ENCODE data around the gene IGFN1.

IGFN1 gene

DNA sequence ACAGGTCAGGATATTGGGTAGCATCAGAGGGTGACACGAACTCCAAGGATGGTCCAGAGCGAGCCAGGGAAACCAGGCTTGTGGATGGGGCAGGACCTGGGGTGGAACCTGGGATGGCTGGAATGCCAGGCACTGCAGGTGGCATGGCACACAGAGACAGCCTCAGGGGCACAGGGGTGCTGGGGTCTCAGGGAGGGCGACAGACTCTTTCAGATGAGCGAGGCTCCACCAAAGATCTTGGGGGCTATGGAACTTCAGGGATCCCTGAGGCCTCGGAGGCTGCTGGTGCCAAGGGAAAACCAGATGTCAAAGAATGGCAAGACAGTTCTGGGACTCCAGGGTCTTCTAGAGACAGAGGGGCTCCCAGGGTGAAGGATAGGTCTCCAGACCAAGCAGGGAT, 21.4 kb downstream of the IGFN1 start:
- DNase-seq (ENCODE audit: low read depth), result no peak
- TF ChIP-seq CTCF (conservative IDR thresholded peaks at IDR 0.05; ENCODE audit: low read length), result no peak
- H3K4me3 ChIP-seq (ENCODE audit: low read length), result no peak overlapping the region

GRCh38 chr1:201212461-201213055, 21.9 kb downstream of the IGFN1 start:
- no peak for DNase-seq (ENCODE audit: low read depth)
- TF ChIP-seq CTCF (conservative IDR thresholded peaks at IDR 0.05; ENCODE audit: low read length), result no peak
- H3K4me3 ChIP-seq (ENCODE audit: low read length), result no peak overlapping the region

DNA sequence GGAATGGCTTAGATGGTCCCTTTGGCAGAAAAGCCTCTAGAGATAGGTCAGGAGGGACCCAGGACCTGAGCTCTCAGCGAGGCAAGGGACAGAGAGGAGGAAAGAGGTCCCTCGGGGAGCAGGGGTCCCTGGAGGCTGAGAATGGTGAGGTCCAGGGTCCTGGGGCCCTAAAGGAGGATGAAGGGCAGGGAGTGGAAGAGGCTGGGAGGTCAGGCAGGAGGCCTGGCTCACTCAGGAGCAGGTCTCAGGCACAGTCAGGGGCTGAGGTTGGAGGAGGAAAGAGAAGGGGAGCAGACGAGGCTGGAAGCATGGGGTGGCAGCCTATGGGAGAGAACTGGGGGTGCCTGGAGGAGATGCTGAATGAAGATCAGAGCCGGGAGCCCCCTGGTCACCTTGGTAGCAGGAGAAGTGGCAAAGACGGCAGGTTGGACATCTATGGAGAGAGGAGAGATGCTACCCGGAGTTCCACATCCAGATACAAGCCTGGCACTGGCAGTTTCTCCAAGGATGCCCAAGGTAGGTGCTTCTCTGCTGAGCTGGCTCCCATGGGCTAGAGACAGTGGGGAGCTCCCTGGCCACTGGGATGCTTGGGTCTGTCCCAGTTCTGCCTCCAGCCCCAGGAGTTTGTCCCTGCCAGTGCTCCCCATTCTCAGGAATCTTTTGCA, 22.6 kb downstream of the IGFN1 start:
- no peak for TF ChIP-seq CTCF (conservative IDR thresholded peaks at IDR 0.05; ENCODE audit: low read length)
- no peak overlapping the region for H3K4me3 ChIP-seq (ENCODE audit: low read length)
- no peak for DNase-seq (ENCODE audit: low read depth)

DNA sequence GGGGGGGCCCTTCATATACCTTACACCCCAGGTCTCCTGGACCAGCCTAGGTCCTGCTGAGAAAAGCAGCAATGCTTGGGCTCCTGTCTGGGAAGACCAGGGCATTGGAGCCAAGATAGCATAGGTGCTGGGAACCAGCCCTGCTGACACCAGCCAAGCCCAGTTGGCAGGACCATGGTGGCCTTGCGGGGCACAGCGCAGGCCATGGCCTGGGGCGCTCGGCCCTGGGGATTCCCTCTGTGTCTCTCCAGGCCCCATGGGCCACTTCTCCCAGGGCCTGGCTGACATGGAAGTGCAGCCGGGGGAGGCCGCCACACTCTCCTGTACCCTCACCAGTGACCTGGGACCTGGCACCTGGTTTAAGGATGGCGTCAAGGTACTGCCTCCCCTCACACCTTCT, 23.3 kb downstream of the IGFN1 start:
- H3K4me3 ChIP-seq (ENCODE audit: low read length), result no peak overlapping the region
- no peak for DNase-seq (ENCODE audit: low read depth)
- no peak for TF ChIP-seq CTCF (conservative IDR thresholded peaks at IDR 0.05; ENCODE audit: low read length)

- TF ChIP-seq CTCF (conservative IDR thresholded peaks at IDR 0.05; ENCODE audit: low read length), result no peak
- no peak for DNase-seq (ENCODE audit: low read depth)
- no peak overlapping the region for H3K4me3 ChIP-seq (ENCODE audit: low read length)
Observed at GRCh38 chr1:201214461-201214860, 23.8 kb downstream of the IGFN1 start.

DNA sequence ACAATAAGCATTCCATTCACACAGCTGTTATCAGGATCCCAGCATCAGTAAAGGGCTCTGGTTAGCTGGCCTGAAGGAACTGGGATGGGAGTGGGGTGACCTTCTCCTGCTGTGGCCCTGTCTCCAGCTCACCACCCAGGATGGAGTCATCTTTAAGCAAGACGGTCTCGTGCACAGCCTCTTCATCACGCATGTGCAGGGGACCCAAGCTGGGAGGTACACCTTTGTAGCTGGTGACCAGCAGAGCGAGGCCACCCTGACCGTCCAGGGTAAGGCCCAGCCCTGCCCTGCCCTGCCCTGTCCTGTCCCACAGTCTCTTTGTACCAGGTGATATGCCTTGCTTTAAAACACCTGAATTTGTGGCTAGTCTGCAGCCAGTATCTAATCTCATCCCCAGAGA, 24.3 kb downstream of the IGFN1 start:
- no peak overlapping the region for H3K4me3 ChIP-seq (ENCODE audit: low read length)
- TF ChIP-seq CTCF (conservative IDR thresholded peaks at IDR 0.05; ENCODE audit: low read length), result no peak
- no peak for DNase-seq (ENCODE audit: low read depth)
